SK-N-SH (cell line): ENCODE results near the gene ACTR8. TPM values are rescaled to one million over a fixed set of nuclear protein-coding genes. Genes with fewer than 3 reads are reported as not detected.

Experiments used
- CTCF ChIA-PET: fragments of 300-600, 350-600 bp; formaldehyde crosslinking; extraction: SDS; loops from one replicate; lab custom pipeline; 2021; lab: Yijun Ruan, JAX
- POLR2A ChIA-PET: fragments of 350-600 bp; sonication (Branson Sonifier 250); formaldehyde crosslinking; extraction: SDS; loops from one replicate; lab custom pipeline; 2020; ENCODE audit warnings: antibody characterized with exemption, inconsistent platforms; lab: Yijun Ruan, JAX
- DNase-seq: peaks from one replicate; pipeline ENCODE4 v3.0.0; 2012
- H2AFZ ChIP-seq: fragments of 200-600 bp; sonication (generic); 2 replicates; pipeline ENCODE4 v1.8.1; 2016; ENCODE audit warnings: antibody characterized with exemption, mild to moderate bottlenecking, low read depth
- H3F3A ChIP-seq: fragments of 200-600 bp; sonication (generic); replicated peaks from 2 replicates; pipeline ENCODE3; 2016; ENCODE audit warnings: antibody characterized with exemption, mild to moderate bottlenecking; ENCODE audit not compliant: insufficient read depth
- H3K27ac ChIP-seq, 2 experiments: fragments of 200-500 bp in 1 of 2; fragments of 200-600 bp in 1 of 2; sonication (Bioruptor generic) in 1 of 2; sonication (generic), shearing (Covaris generic) in 1 of 2; 2 replicates each; pipeline versions ENCODE4 v1.5.1 to v1.6.1; 2014 to 2016; ENCODE audit warnings: low read depth in 2 of 2, inconsistent platforms in 1 of 2, low read length in 1 of 2, mild to moderate bottlenecking in 1 of 2, mixed read lengths in 1 of 2
- H3K27me3 ChIP-seq: fragments of 200-600 bp; sonication (generic), shearing (Covaris generic); 2 replicates; pipeline ENCODE4 v1.6.1; 2016; ENCODE audit warnings: mixed run types; ENCODE audit not compliant: insufficient read depth
- H3K36me3 ChIP-seq, 2 experiments: fragments of 200-500 bp in 1 of 2; fragments of 200-600 bp in 1 of 2; sonication (Bioruptor generic) in 1 of 2; sonication (generic) in 1 of 2; replicated peaks in 1 of 2; 2 replicates each; pipeline versions ENCODE3 to v1.5.1; 2014 to 2016; ENCODE audit warnings: low read length in 1 of 2, mild to moderate bottlenecking in 1 of 2; ENCODE audit not compliant: insufficient read depth in 2 of 2, control insufficient read depth in 1 of 2
- H3K4me1 ChIP-seq, 2 experiments: fragments of 200-500 bp in 1 of 2; fragments of 200-600 bp in 1 of 2; sonication (Bioruptor generic) in 1 of 2; sonication (generic), shearing (Covaris generic) in 1 of 2; 2 replicates each; pipeline versions ENCODE4 v1.5.1 to v1.6.1; 2014 to 2016; ENCODE audit warnings: low read depth in 1 of 2, low read length in 1 of 2, mixed run types in 1 of 2; ENCODE audit not compliant: insufficient read depth in 2 of 2, control insufficient read depth in 1 of 2
- H3K4me2 ChIP-seq: fragments of 200-600 bp; sonication (generic), shearing (Covaris generic); 2 replicates; pipeline ENCODE4 v1.6.1; 2017; ENCODE audit warnings: mixed run types
- H3K4me3 ChIP-seq, 2 experiments: fragments of 200-500 bp in 1 of 2; fragments of 200-600 bp in 1 of 2; sonication (Bioruptor generic) in 1 of 2; sonication (generic), shearing (Covaris generic) in 1 of 2; 2 replicates each; pipeline versions ENCODE4 v1.5.1 to v1.8.1; 2014 to 2016; ENCODE audit warnings: low read depth in 2 of 2, inconsistent platforms in 1 of 2, low read length in 1 of 2, mild to moderate bottlenecking in 1 of 2, mixed read lengths in 1 of 2, moderate library complexity in 1 of 2
- H3K79me2 ChIP-seq: fragments of 200-600 bp; sonication (generic); 2 replicates; pipeline ENCODE4 v1.8.1; 2017; ENCODE audit warnings: mild to moderate bottlenecking; ENCODE audit not compliant: insufficient read depth
- H3K9ac ChIP-seq: fragments of 200-600 bp; sonication (generic); 2 replicates; pipeline ENCODE4 v1.6.1; 2017; ENCODE audit warnings: mixed run types
- H3K9me2 ChIP-seq: fragments of 200-600 bp; sonication (generic); 2 replicates; pipeline ENCODE4 v1.6.1; 2017; ENCODE audit warnings: mixed run types
- H3K9me3 ChIP-seq: fragments of 200-600 bp; sonication (generic); 2 replicates; pipeline ENCODE4 v1.6.1; 2017; ENCODE audit warnings: mixed run types, mild to moderate bottlenecking, moderate library complexity
- H4K20me1 ChIP-seq: fragments of 200-600 bp; sonication (generic); 2 replicates; pipeline ENCODE4 v1.6.1; 2017; ENCODE audit warnings: mild to moderate bottlenecking, mixed run types; ENCODE audit not compliant: insufficient read depth
- CHD2 ChIP-seq: fragments of 150-350 bp; IDR thresholded peaks from 2 replicates; pipeline ENCODE4 v1.6.1; 2018; ENCODE audit warnings: low read length; ENCODE audit not compliant: partially characterized antibody
- CTCF ChIP-seq: fragments of 200-600 bp; sonication (generic); IDR thresholded peaks from 2 replicates; pipeline ENCODE4 v1.6.1; 2017; ENCODE audit warnings: antibody characterized with exemption, mild to moderate bottlenecking, moderate library complexity
- EZH2phosphoT487 ChIP-seq: fragments of 200-600 bp; sonication (generic); IDR thresholded peaks from 2 replicates; pipeline ENCODE4 v1.6.1; 2017; ENCODE audit warnings: low read depth, mixed run types, mild to moderate bottlenecking, antibody characterized with exemption, moderate library complexity, borderline replicate concordance
- FOSL2 ChIP-seq: IDR thresholded peaks from 2 replicates; pipeline ENCODE4 v1.4.0; 2012; ENCODE audit warnings: low read depth, mild to moderate bottlenecking, moderate library complexity, borderline replicate concordance
- FOXJ3 ChIP-seq: sonication (generic); formaldehyde crosslinking; IDR thresholded peaks from 2 replicates; pipeline ENCODE4 v1.5.1; 2020; ENCODE audit warnings: mild to moderate bottlenecking, missing genetic modification reagents
- GATA2 ChIP-seq: sonication (generic); formaldehyde crosslinking; IDR thresholded peaks from 2 replicates; pipeline ENCODE4 v1.5.0; 2020; ENCODE audit warnings: mild to moderate bottlenecking, missing genetic modification reagents
- IRF3 ChIP-seq: fragments of 150-350 bp; IDR thresholded peaks from 2 replicates; pipeline ENCODE4 v1.6.1; 2016; ENCODE audit warnings: mild to moderate bottlenecking, low read depth, low read length
- JUND ChIP-seq: IDR thresholded peaks from 2 replicates; pipeline ENCODE4 v1.4.0; 2012
- NFIC ChIP-seq: IDR thresholded peaks from 2 replicates; pipeline ENCODE4 v1.4.0; 2012; ENCODE audit warnings: borderline replicate concordance
- PBX3 ChIP-seq: IDR thresholded peaks from 2 replicates; pipeline ENCODE4; 2012
- RAD21 ChIP-seq: IDR thresholded peaks from 2 replicates; pipeline ENCODE4 v1.6.1; 2012; ENCODE audit warnings: mild to moderate bottlenecking, low read length
- RCOR1 ChIP-seq: fragments of 150-350 bp; IDR thresholded peaks from 2 replicates; pipeline ENCODE4 v1.6.1; 2017; ENCODE audit warnings: antibody characterized with exemption, low read length
- REST ChIP-seq: IDR thresholded peaks from 2 replicates; pipeline ENCODE4 v1.6.1; 2012; ENCODE audit warnings: mild to moderate bottlenecking, low read depth, low read length, moderate library complexity
- RFX5 ChIP-seq: IDR thresholded peaks from 2 replicates; pipeline ENCODE4 v1.6.1; 2012; ENCODE audit warnings: mild to moderate bottlenecking, improper control_type of control experiment, low read length
- RXRA ChIP-seq: IDR thresholded peaks from 2 replicates; pipeline ENCODE4 v1.4.0; 2012; ENCODE audit warnings: low read depth, mild to moderate bottlenecking, borderline replicate concordance
- SIN3A ChIP-seq: IDR thresholded peaks from 2 replicates; pipeline ENCODE4 v1.6.1; 2012; ENCODE audit warnings: low read depth, mild to moderate bottlenecking, low read length, moderate library complexity, borderline replicate concordance
- SMC3 ChIP-seq: IDR thresholded peaks from 2 replicates; pipeline ENCODE4 v1.6.1; 2012; ENCODE audit warnings: low read depth, low read length, improper control_type of control experiment
- TCF12 ChIP-seq: IDR thresholded peaks from 2 replicates; pipeline ENCODE4 v1.4.0; 2012
- TEAD4 ChIP-seq: IDR thresholded peaks from 2 replicates; pipeline ENCODE4 v1.4.0; 2012; ENCODE audit warnings: mild to moderate bottlenecking, borderline replicate concordance; ENCODE audit not compliant: insufficient read depth
- ZBTB33 ChIP-seq: IDR thresholded peaks from 2 replicates; pipeline ENCODE4 v1.4.0; 2012; ENCODE audit warnings: low read depth, borderline replicate concordance
- WGBS: methylation state at CpG from one replicate; pipeline ENCODE4 v1.1.6; 2017; ENCODE audit warnings: low lambda C conversion rate; 5-methylcytosine and 5-hydroxymethylcytosine counted together
- polyA plus RNA-seq, 3 experiments: library from polyadenylated mRNA; depleted of rRNA; stranded (reverse); fragments of >200 nt; gene quantifications; 2 replicates each; pipeline ENCODE4 v1.2.3, GENCODE V29; 2012

The ACTR8 gene
- polyA plus RNA-seq, 1 of the 3 experiments (the other 2 are of a cell fraction), result 17.7 TPM

GRCh38 chr3:53834429-53835095 lies 47.4 kb downstream of the ACTR8 start:
- H3K9me2 ChIP-seq, result no peaks in the 10 kb centered on the region
- no peaks in the 10 kb centered on the region for H3K27me3 ChIP-seq
- POLR2A ChIA-PET, result no interaction called here
- H2AFZ ChIP-seq, result no peak overlapping the region
- H3K4me3 ChIP-seq, result no peak overlapping the region
- H4K20me1 ChIP-seq, result no peaks in the 10 kb centered on the region
- no peak overlapping the region for H3K9ac ChIP-seq
- TF ChIP-seq FOSL2 (no peak), PBX3 (no peak), EZH2phosphoT487 (no peak), RAD21 (no peak), SIN3A (no peak), FOXJ3 (CRISPR knock-in tag) (no peak), GATA2 (CRISPR knock-in tag) (no peak), REST (no peak), RCOR1 (no peak), CHD2 (no peak), ZBTB33 (no peak), RFX5 (no peak), TCF12 (no peak), NFIC (no peak), IRF3 (no peak), CTCF (no peak), TEAD4 (no peak), SMC3 (no peak), RXRA (no peak), JUND (no peak)
- CTCF ChIA-PET, result no interaction called here
- H3K36me3 ChIP-seq, result no peaks in the 10 kb centered on the region
- H3K4me2 ChIP-seq, result no peak overlapping the region
- WGBS, result 68% methylated on average over 5 of the region's 6 CpGs
- no peak overlapping the region for H3K27ac ChIP-seq
- H3K4me1 ChIP-seq, result peaks cover 0 to 7% of the 10 kb centered on the region in 2 experiments; a peak in 1 of 4 replicates
- no peaks in the 10 kb centered on the region for H3K79me2 ChIP-seq
- no peaks in the 10 kb centered on the region for H3F3A ChIP-seq
- no peak for DNase-seq
- H3K9me3 ChIP-seq, result no peaks in the 10 kb centered on the region
